Endothelial cell of umbilical vein (primary cell): Measurements from ENCODE around the gene TVP23A. TPM values are rescaled to one million over a fixed set of nuclear protein-coding genes. Genes with fewer than 3 reads are reported as not detected.

Experiments
- BruUV-seq: library from RNA; stranded (reverse); fragments of 400-500 nt; replicated peaks from 2 replicates; lab custom pipeline; 2021; lab: Mats Ljungman, UMichigan
- CTCF ChIA-PET: fragments of 300-600, 350-600 bp; sonication (Branson Sonifier 250); formaldehyde crosslinking; loops from one replicate; lab custom pipeline; 2021; ENCODE audit warnings: antibody characterized with exemption, inconsistent platforms; lab: Charles Lee
- POLR2A ChIA-PET: fragments of 300-600, 350-600 bp; sonication (Branson Sonifier 250); formaldehyde crosslinking; loops from one replicate; lab custom pipeline; 2021; ENCODE audit warnings: antibody characterized with exemption, inconsistent platforms; lab: Charles Lee
- DNase-seq: peaks from one replicate; pipeline ENCODE4 v3.0.0-alpha.2; 2011; ENCODE audit warnings: low read depth, low spot score
- FAIRE-seq: peaks from 2 replicates; lab custom pipeline; 2011; peaks lifted over from hg19 to GRCh38; lab: Jason Lieb, UNC
- H2AFZ ChIP-seq: 2 replicates; pipeline ENCODE4 v1.6.0; 2012; ENCODE audit warnings: low read depth, low read length, control low read depth, inconsistent platforms
- H3K27ac ChIP-seq: 2 replicates; pipeline ENCODE4 v1.5.1; 2011; ENCODE audit warnings: low read depth, mild to moderate bottlenecking, control low read depth, low read length, moderate library complexity; ENCODE audit not compliant: insufficient read depth
- H3K27me3 ChIP-seq, 2 experiments: 2 replicates each; pipeline versions ENCODE4 v1.6.0 to v1.6.1; 2011; ENCODE audit warnings: low read length in 2 of 2, mixed read lengths in 1 of 2; ENCODE audit not compliant: control insufficient read depth in 2 of 2, insufficient read depth in 2 of 2
- H3K36me3 ChIP-seq, 2 experiments: 2 replicates in 1 of 2; 3 replicates in 1 of 2; pipeline ENCODE4 v1.5.1; 2011; ENCODE audit warnings: low read length in 2 of 2, mild to moderate bottlenecking in 1 of 2, moderate library complexity in 1 of 2; ENCODE audit not compliant: control insufficient read depth in 2 of 2, insufficient read depth in 2 of 2; ENCODE audit errors: extremely low read depth in 1 of 2
- H3K4me1 ChIP-seq: 3 replicates; pipeline ENCODE4 v1.5.1; 2011; ENCODE audit warnings: mild to moderate bottlenecking, low read length; ENCODE audit not compliant: control insufficient read depth, insufficient read depth; ENCODE audit errors: extremely low read depth
- H3K4me2 ChIP-seq: 2 replicates; pipeline ENCODE4 v1.6.1; 2011; ENCODE audit warnings: low read length, control low read depth, mixed read lengths; ENCODE audit not compliant: insufficient read depth
- H3K4me3 ChIP-seq, 3 experiments: fragments of 200-600 bp in 1 of 3; sonication (generic), shearing (Covaris generic) in 1 of 3; replicated peaks in 1 of 3; 2 replicates each; pipeline ENCODE4 v1.5.1; 2011 to 2016; ENCODE audit warnings: control low read depth in 3 of 3, low read length in 3 of 3, mild to moderate bottlenecking in 2 of 3, inconsistent platforms in 1 of 3, low read depth in 1 of 3, moderate library complexity in 1 of 3; ENCODE audit not compliant: insufficient read depth in 1 of 3
- H3K79me2 ChIP-seq: 2 replicates; pipeline ENCODE4 v1.6.0; 2012; ENCODE audit warnings: low read length, inconsistent platforms; ENCODE audit not compliant: control insufficient read depth, insufficient read depth
- H3K9ac ChIP-seq: replicated peaks from 2 replicates; pipeline ENCODE3; 2011; ENCODE audit warnings: low read length, control low read depth; ENCODE audit not compliant: insufficient read depth; ENCODE audit errors: extremely low read depth
- H3K9me1 ChIP-seq: replicated peaks from 3 replicates; pipeline ENCODE4 v1.6.0; 2011; ENCODE audit warnings: mild to moderate bottlenecking, low read length; ENCODE audit not compliant: control insufficient read depth, insufficient read depth; ENCODE audit errors: extremely low read depth
- H3K9me3 ChIP-seq: replicated peaks from 2 replicates; pipeline ENCODE4 v1.5.1; 2012; ENCODE audit warnings: low read length, inconsistent platforms; ENCODE audit not compliant: control insufficient read depth, insufficient read depth
- H4K20me1 ChIP-seq: replicated peaks from 2 replicates; pipeline ENCODE3; 2011; ENCODE audit warnings: mild to moderate bottlenecking, low read length; ENCODE audit not compliant: control insufficient read depth, insufficient read depth; ENCODE audit errors: extremely low read depth
- CTCF ChIP-seq, 2 donors: IDR thresholded peaks; 1 replicate in 1 of 2; 2 replicates in 1 of 2; pipeline ENCODE4 v1.5.1; 2011; ENCODE audit warnings: low read length in 2 of 2, mild to moderate bottlenecking in 2 of 2, moderate library complexity in 2 of 2, control low read depth in 1 of 2, inconsistent platforms in 1 of 2, low read depth in 1 of 2; ENCODE audit not compliant: insufficient read depth in 1 of 2; ENCODE audit errors: extremely low read depth in 1 of 2
- EZH2 ChIP-seq: IDR thresholded peaks from 2 replicates; pipeline ENCODE4 v1.6.1; 2012; ENCODE audit warnings: borderline replicate concordance, low read depth, mild to moderate bottlenecking, moderate library complexity, low read length, inconsistent platforms; ENCODE audit not compliant: severe bottlenecking
- FOS ChIP-seq: IDR thresholded peaks from 2 replicates; pipeline ENCODE4 v1.6.1; 2011; ENCODE audit warnings: mild to moderate bottlenecking, low read length, moderate library complexity, borderline replicate concordance; ENCODE audit not compliant: insufficient read depth
- GATA2 ChIP-seq: IDR thresholded peaks from 2 replicates; pipeline ENCODE4 v1.7.0; 2011; ENCODE audit warnings: low read depth, mild to moderate bottlenecking, moderate library complexity, mixed read lengths, low read length; ENCODE audit not compliant: insufficient read length, insufficient read depth
- JUN ChIP-seq: IDR thresholded peaks from 2 replicates; pipeline ENCODE4 v1.6.1; 2011; ENCODE audit warnings: borderline replicate concordance, low read depth; ENCODE audit not compliant: insufficient read length, insufficient read depth
- MAX ChIP-seq: IDR thresholded peaks from 2 replicates; pipeline ENCODE4 v1.6.1; 2011; ENCODE audit not compliant: insufficient read depth, insufficient read length
- MYC ChIP-seq: IDR thresholded peaks from one replicate; pipeline ENCODE4 v1.6.1; 2011; ENCODE audit warnings: mild to moderate bottlenecking, low read depth, low read length
- POLR2A ChIP-seq: IDR thresholded peaks from 2 replicates; pipeline ENCODE4 v1.6.1; 2012; ENCODE audit warnings: low read depth, mild to moderate bottlenecking, control low read depth, low read length
- POLR2AphosphoS5 ChIP-seq: IDR thresholded peaks from 2 replicates; pipeline ENCODE4 v1.6.1; 2012; ENCODE audit warnings: low read depth, mild to moderate bottlenecking, control low read depth, low read length, moderate library complexity; ENCODE audit not compliant: insufficient read depth
- dilution Hi-C: fragments of 300-500 bp; cut with MboI; formaldehyde crosslinking; loops from one replicate; pipeline ENCODE4 v1.15.0; 2019; ENCODE audit warnings: low sequenced_read_pairs; ENCODE audit not compliant: extremely low pct_ligation_motif_present
- intact Hi-C: fragments of 100-400 bp; cut with micrococcal nuclease; formaldehyde crosslinking; loops from one replicate; pipeline ENCODE4 v1.10.0; 2022
- polyA plus RNA-seq, 4 experiments: library from polyadenylated mRNA; depleted of rRNA in 3 of 4; stranded (reverse) in 3 of 4; unstranded in 1 of 4; fragments of >200 nt; gene quantifications; 2 replicates each; pipeline versions ENCODE4 v1.2.1 to v1.2.3, GENCODE V29; 2011 to 2012; ENCODE audit warnings: missing spikeins in 1 of 4
- total RNA-seq: library from RNA; stranded (reverse); gene quantifications from 2 replicates; pipeline ENCODE4 v1.2.3, GENCODE V29; 2021

TVP23A gene
- total and polyA plus RNA-seq, 2 donors (not counting 3 experiments of a cell fraction or from before 2014, with no cell fraction given): not detected

GRCh38 chr16:10840703-10841102 is 22.1 kb upstream of the TVP23A start:
- Histone ChIP-seq H3K4me2 (no peak overlapping the region), H4K20me1 (no peaks in the 10 kb centered on the region), H3K4me3 (no peak overlapping the region), H3K9me3 (no peaks in the 10 kb centered on the region), H3K79me2 (no peaks in the 10 kb centered on the region), H2AFZ (no peak overlapping the region), H3K4me1 (no peaks in the 10 kb centered on the region), H3K27me3 (no peaks in the 10 kb centered on the region), H3K9me1 (no peaks in the 10 kb centered on the region), H3K36me3 (no peaks in the 10 kb centered on the region), H3K9ac (no peak overlapping the region), H3K27ac (no peak overlapping the region)
- no peak for FAIRE-seq
- POLR2A ChIA-PET: no interaction called here
- no TSS peak for BruUV-seq
- dilution Hi-C loops: no loop called here
- TF ChIP-seq MAX (no peak), POLR2A (no peak), MYC (no peak), FOS (no peak), POLR2AphosphoS5 (no peak), CTCF (IDR thresholded peaks at IDR 0.05; ENCODE audit: extremely low read depth in 1 of 2, insufficient read depth in 1 of 2, low read depth in 1 of 2, low read length in 2 of 2) (no peak), JUN (no peak), EZH2 (no peak), GATA2 (no peak)
- intact Hi-C loops: no loop called here
- CTCF ChIA-PET: no interaction called here
- no peak for DNase-seq
